Fibroblast of skin of right biceps (primary cell): Measurements from ENCODE around the gene COL28A1.

Experiments
- DNase-seq: peaks from one replicate; pipeline ENCODE4 v3.0.0-alpha.2; 2013

The COL28A1 gene

GRCh38 chr7:7452652-7453051, 83.0 kb downstream of the COL28A1 start:
- DNase-seq, result no peak

- no peak for DNase-seq
Measured at GRCh38 chr7:7452119-7452518, 83.6 kb downstream of the COL28A1 start.

GRCh38 chr7:7449055-7449454, 86.6 kb downstream of the COL28A1 start:
- no peak for DNase-seq

- DNase-seq, result no peak
Measured at GRCh38 chr7:7446616-7447015, 89.1 kb downstream of the COL28A1 start.

- no peak for DNase-seq
Measured at GRCh38 chr7:7443806-7444350, 91.8 kb downstream of the COL28A1 start.

- DNase-seq, result peak; percentile 7
Measured at GRCh38 chr7:7439564-7439963, 96.1 kb downstream of the COL28A1 start.

GRCh38 chr7:7438851-7439250, 96.8 kb downstream of the COL28A1 start:
- DNase-seq, result peak; percentile 98

GRCh38 chr7:7435978-7436377, 99.7 kb downstream of the COL28A1 start:
- no peak for DNase-seq

- no peak for DNase-seq
Measured at GRCh38 chr7:7434329-7434728, 101.3 kb downstream of the COL28A1 start.

GRCh38 chr7:7433811-7434210, 101.9 kb downstream of the COL28A1 start:
- no peak for DNase-seq

GRCh38 chr7:7432979-7433378, 102.7 kb downstream of the COL28A1 start:
- no peak for DNase-seq

GRCh38 chr7:7428806-7429205, 106.9 kb downstream of the COL28A1 start:
- DNase-seq, result peak; percentile 87

- no peak for DNase-seq
Measured at GRCh38 chr7:7427363-7427762, 108.3 kb downstream of the COL28A1 start.

- no peak for DNase-seq
Measured at GRCh38 chr7:7426676-7427075, 109.0 kb downstream of the COL28A1 start.

- DNase-seq, result no peak
Measured at GRCh38 chr7:7425321-7425720, 110.4 kb downstream of the COL28A1 start.

GRCh38 chr7:7424151-7424873, 111.4 kb downstream of the COL28A1 start:
- peak; percentile 64 for DNase-seq

- no peak for DNase-seq
Measured at GRCh38 chr7:7422641-7423040, 113.0 kb downstream of the COL28A1 start.

GRCh38 chr7:7421826-7422225, 113.8 kb downstream of the COL28A1 start:
- no peak for DNase-seq

- DNase-seq, result no peak
Measured at GRCh38 chr7:7418997-7419396, 116.7 kb downstream of the COL28A1 start.

GRCh38 chr7:7417851-7418250, 117.8 kb downstream of the COL28A1 start:
- no peak for DNase-seq

GRCh38 chr7:7417414-7417813, 118.3 kb downstream of the COL28A1 start:
- DNase-seq, result no peak

GRCh38 chr7:7416031-7416858, 119.4 kb downstream of the COL28A1 start:
- DNase-seq, result no peak

- no peak for DNase-seq
Measured at GRCh38 chr7:7414791-7415603, 120.7 kb downstream of the COL28A1 start.
